MM.1S (cell line): ENCODE data around the gene ZNF891.

Source experiments
- DNase-seq: peaks from one replicate; pipeline ENCODE4 v3.0.0-alpha.2; 2015
- H2AFZ ChIP-seq: fragments of 300-600 bp; sonication (generic); 2 replicates; pipeline ENCODE4 v1.6.0; 2016; ENCODE audit warnings: antibody characterized with exemption, low read length
- H3F3A ChIP-seq: fragments of 300-600 bp; sonication (generic); 2 replicates; pipeline ENCODE4 v1.6.1; 2016; ENCODE audit warnings: mild to moderate bottlenecking, antibody characterized with exemption, low read length, moderate library complexity, mixed read lengths; ENCODE audit not compliant: insufficient read depth
- H3K27ac ChIP-seq: fragments of 300-600 bp; sonication (generic); 2 replicates; pipeline ENCODE4 v1.5.1; 2016; ENCODE audit warnings: mild to moderate bottlenecking, low read length
- H3K27me3 ChIP-seq: fragments of 300-600 bp; sonication (generic); replicated peaks from 2 replicates; pipeline ENCODE4 v1.6.0; 2016; ENCODE audit warnings: low read length; ENCODE audit not compliant: insufficient read depth
- H3K36me3 ChIP-seq: fragments of 300-600 bp; sonication (generic); replicated peaks from 2 replicates; pipeline ENCODE4 v1.6.1; 2016; ENCODE audit warnings: mild to moderate bottlenecking, low read length, mixed read lengths; ENCODE audit not compliant: insufficient read depth
- H3K4me1 ChIP-seq: fragments of 300-600 bp; sonication (generic); 2 replicates; pipeline ENCODE4 v1.6.1; 2016; ENCODE audit warnings: low read length, mixed read lengths
- H3K4me2 ChIP-seq: fragments of 300-600 bp; sonication (generic); 2 replicates; pipeline ENCODE4 v1.6.0; 2016; ENCODE audit warnings: low read depth, low read length
- H3K4me3 ChIP-seq: fragments of 300-600 bp; sonication (generic); 2 replicates; pipeline ENCODE4 v1.5.1; 2016; ENCODE audit warnings: low read length, mixed read lengths
- H3K79me2 ChIP-seq: fragments of 300-600 bp; sonication (generic); 2 replicates; pipeline ENCODE4 v1.6.1; 2016; ENCODE audit warnings: mixed run types, low read length, mixed read lengths
- H3K9ac ChIP-seq: fragments of 300-600 bp; sonication (generic); 2 replicates; pipeline ENCODE4 v1.6.1; 2016; ENCODE audit warnings: low read length, mixed read lengths
- H3K9me2 ChIP-seq: fragments of 300-600 bp; sonication (generic); replicated peaks from 2 replicates; pipeline ENCODE4 v1.6.1; 2016; ENCODE audit warnings: mild to moderate bottlenecking, low read length, mixed read lengths; ENCODE audit not compliant: insufficient read depth
- H3K9me3 ChIP-seq: fragments of 300-600 bp; sonication (generic); replicated peaks from 2 replicates; pipeline ENCODE4 v1.6.1; 2016; ENCODE audit warnings: mild to moderate bottlenecking, low read length, mixed read lengths; ENCODE audit not compliant: insufficient read depth
- H4K20me1 ChIP-seq: fragments of 300-600 bp; sonication (generic); 2 replicates; pipeline ENCODE4 v1.6.1; 2016; ENCODE audit warnings: mild to moderate bottlenecking, low read length, moderate library complexity, mixed read lengths; ENCODE audit not compliant: insufficient read depth
- CTCF ChIP-seq: fragments of 300-600 bp; sonication (generic); IDR thresholded peaks from 2 replicates; pipeline ENCODE4 v1.5.1; 2016; ENCODE audit warnings: antibody characterized with exemption, low read length, mixed read lengths
- EZH2 ChIP-seq: fragments of 300-600 bp; sonication (generic); optimal IDR thresholded peaks from 2 replicates; pipeline ENCODE3; 2017; ENCODE audit warnings: low read depth, mild to moderate bottlenecking, antibody characterized with exemption, low read length, mixed read lengths
- EZH2phosphoT487 ChIP-seq: fragments of 300-600 bp; sonication (generic); IDR thresholded peaks from 2 replicates; pipeline ENCODE4 v1.6.1; 2018; ENCODE audit warnings: antibody characterized with exemption, low read length

The ZNF891 gene

GRCh38 chr12:133083345-133083744 is 46.7 kb downstream of the ZNF891 start:
- H3K9me3 ChIP-seq, result no peaks in the 10 kb centered on the region
- H3K4me2 ChIP-seq, result no peak overlapping the region
- no peak overlapping the region for H3K9ac ChIP-seq
- no peaks in the 10 kb centered on the region; the same call in 1 of the 2 replicates for H3K36me3 ChIP-seq
- no peaks in the 10 kb centered on the region for H3F3A ChIP-seq
- no peak overlapping the region for H3K27ac ChIP-seq
- no peaks in the 10 kb centered on the region for H4K20me1 ChIP-seq
- no peaks in the 10 kb centered on the region for H3K9me2 ChIP-seq
- no peak overlapping the region for H3K4me3 ChIP-seq
- no peaks in the 10 kb centered on the region for H3K27me3 ChIP-seq
- no peaks in the 10 kb centered on the region for H3K4me1 ChIP-seq
- no peak for TF ChIP-seq EZH2phosphoT487
- TF ChIP-seq CTCF, result no peak
- TF ChIP-seq EZH2, result no peak
- no peak for DNase-seq
- H2AFZ ChIP-seq, result no peak overlapping the region
- H3K79me2 ChIP-seq, result no peaks in the 10 kb centered on the region

GRCh38 chr12:133081159-133081780 is 48.8 kb downstream of the ZNF891 start:
- H3K9me2 ChIP-seq, result no peaks in the 10 kb centered on the region
- no peaks in the 10 kb centered on the region for H4K20me1 ChIP-seq
- peak overlapping the region; percentile 39; the same call in 1 of the 2 replicates for H3K4me2 ChIP-seq
- DNase-seq, result no peak
- H3K4me3 ChIP-seq, result peak overlapping the region; percentile 73
- H3K27ac ChIP-seq, result peak overlapping the region; percentile 95
- no peaks in the 10 kb centered on the region for H3K79me2 ChIP-seq
- TF ChIP-seq CTCF (no peak), EZH2 (no peak), EZH2phosphoT487 (no peak)
- no peaks in the 10 kb centered on the region for H3K9me3 ChIP-seq
- H3F3A ChIP-seq, result no peaks in the 10 kb centered on the region
- H3K36me3 ChIP-seq, result no peaks in the 10 kb centered on the region; the same call in 1 of the 2 replicates
- H3K27me3 ChIP-seq, result no peaks in the 10 kb centered on the region
- peak overlapping the region; percentile 84 for H2AFZ ChIP-seq
- H3K9ac ChIP-seq, result peak overlapping the region; percentile 83
- H3K4me1 ChIP-seq, result no peaks in the 10 kb centered on the region

- H3K9me2 ChIP-seq, result no peaks in the 10 kb centered on the region
- H3K27ac ChIP-seq, result peak within 1 kb of the TSS; percentile 95
- H3K36me3 ChIP-seq, result no peaks in the 10 kb centered on the region; the same call in 1 of the 2 replicates
- no peaks in the 10 kb centered on the region for H3K79me2 ChIP-seq
- H2AFZ ChIP-seq, result peak within 1 kb of the TSS; percentile 85
- H3K4me1 ChIP-seq, result no peaks in the 10 kb centered on the region
- no peaks in the 10 kb centered on the region for H3K9me3 ChIP-seq
- no peaks in the 10 kb centered on the region for H3F3A ChIP-seq
- H3K9ac ChIP-seq, result peak within 1 kb of the TSS; percentile 83
- peak within 1 kb of the TSS; percentile 43 for H3K4me2 ChIP-seq
- TF ChIP-seq EZH2 (no peak), EZH2phosphoT487 (no peak), CTCF (no peak)
- DNase-seq, result peak; percentile 85
- H4K20me1 ChIP-seq, result no peaks in the 10 kb centered on the region
- no peaks in the 10 kb centered on the region for H3K27me3 ChIP-seq
- peak within 1 kb of the TSS; percentile 73 for H3K4me3 ChIP-seq
These were observed 49.5 kb downstream of the ZNF891 start, which contains the start of gene ZNF140 for GRCh38 chr12:133080368-133081158. ZNF140 (plus strand) TSS chr12:133080923; CDS start chr12:133081321, 398 bp downstream.
